Neural cell (in vitro differentiated cells): ENCODE data around the gene SLC12A9. TPM values are rescaled to one million over a fixed set of nuclear protein-coding genes. Genes with fewer than 3 reads are reported as not detected.

Experiments used
- H2AFZ ChIP-seq: fragments of 200-600, 300-800 bp; sonication (generic), shearing (Covaris generic); 2 replicates; pipeline ENCODE4 v1.6.0; 2014; ENCODE audit warnings: low read depth, mild to moderate bottlenecking, antibody characterized with exemption, low read length, moderate library complexity
- H3F3A ChIP-seq: fragments of 200-600 bp; shearing (Covaris generic); 2 replicates; pipeline ENCODE4 v1.6.1; 2016; ENCODE audit warnings: mild to moderate bottlenecking, moderate library complexity, mixed read lengths, antibody characterized with exemption, low read length; ENCODE audit not compliant: insufficient read depth, poor library complexity, severe bottlenecking
- H3K27ac ChIP-seq: fragments of 200-600, 300-800 bp; sonication (generic), shearing (Covaris generic); 2 replicates; pipeline ENCODE4 v1.5.1; 2014; ENCODE audit warnings: mild to moderate bottlenecking, low read length, moderate library complexity
- H3K27me3 ChIP-seq: fragments of 300-800, 200-600 bp; sonication (generic), shearing (Covaris generic); 2 replicates; pipeline ENCODE4 v1.6.0; 2014; ENCODE audit warnings: mild to moderate bottlenecking, low read depth, low read length, moderate library complexity; ENCODE audit not compliant: insufficient read depth
- H3K36me3 ChIP-seq: fragments of 300-800, 200-600 bp; sonication (generic), shearing (Covaris generic); 2 replicates; pipeline ENCODE4 v1.5.1; 2014; ENCODE audit warnings: mild to moderate bottlenecking, antibody characterized with exemption, low read length, moderate library complexity; ENCODE audit not compliant: insufficient read depth
- H3K4me2 ChIP-seq: fragments of 300-800, 200-600 bp; sonication (generic), shearing (Covaris generic); 2 replicates; pipeline ENCODE4 v1.6.0; 2014; ENCODE audit warnings: mild to moderate bottlenecking, low read length
- H3K4me3 ChIP-seq: fragments of 300-800, 200-600 bp; sonication (generic), shearing (Covaris generic); 2 replicates; pipeline ENCODE4 v1.5.1; 2014; ENCODE audit warnings: mild to moderate bottlenecking, low read length, moderate library complexity
- H3K79me2 ChIP-seq: fragments of 200-600 bp; shearing (Covaris generic); replicated peaks from 2 replicates; pipeline ENCODE4 v1.6.0; 2014; ENCODE audit warnings: mild to moderate bottlenecking, low read length, moderate library complexity; ENCODE audit not compliant: insufficient read depth
- H3K9ac ChIP-seq: fragments of 300-800, 200-600 bp; sonication (generic), shearing (Covaris generic); 2 replicates; pipeline ENCODE4 v1.6.1; 2016; ENCODE audit warnings: mild to moderate bottlenecking, low read length, mixed read lengths
- H3K9me2 ChIP-seq: fragments of 200-600 bp; shearing (Covaris generic); 2 replicates; pipeline ENCODE4 v1.6.1; 2016; ENCODE audit warnings: mild to moderate bottlenecking, low read length, mixed read lengths; ENCODE audit not compliant: insufficient read depth
- H3K9me3 ChIP-seq: fragments of 200-600, 300-800 bp; sonication (generic), shearing (Covaris generic); 2 replicates; pipeline ENCODE4 v1.6.1; 2016; ENCODE audit warnings: mild to moderate bottlenecking, mixed run types, low read length, moderate library complexity, mixed read lengths
- H4K20me1 ChIP-seq: fragments of 200-600 bp; shearing (Covaris generic); 2 replicates; pipeline ENCODE4 v1.6.1; 2016; ENCODE audit warnings: mild to moderate bottlenecking, mixed run types; ENCODE audit not compliant: insufficient read depth
- CTCF ChIP-seq: fragments of 450-650 bp; IDR thresholded peaks from 2 replicates; pipeline ENCODE4 v1.5.1; 2014; ENCODE audit warnings: antibody characterized with exemption, mild to moderate bottlenecking, moderate library complexity; ENCODE audit not compliant: poor library complexity, severe bottlenecking
- EP300 ChIP-seq: fragments of 450-650 bp; conservative IDR thresholded peaks from 2 replicates; pipeline ENCODE4 v1.6.1; 2014; ENCODE audit warnings: antibody characterized with exemption, mild to moderate bottlenecking, moderate library complexity; ENCODE audit not compliant: poor library complexity, severe bottlenecking
- EZH2 ChIP-seq: fragments of 200-600, 300-800 bp; shearing (Covaris generic), sonication (generic); IDR thresholded peaks from 2 replicates; pipeline ENCODE4 v1.6.1; 2014; ENCODE audit warnings: antibody characterized with exemption, low read length, borderline replicate concordance, mild to moderate bottlenecking; ENCODE audit not compliant: insufficient read depth, poor library complexity, severe bottlenecking
- MXI1 ChIP-seq: fragments of 450-650 bp; conservative IDR thresholded peaks from 2 replicates; pipeline ENCODE4 v1.6.1; 2014; ENCODE audit warnings: antibody characterized with exemption, mild to moderate bottlenecking; ENCODE audit not compliant: poor library complexity, severe bottlenecking
- POLR2AphosphoS5 ChIP-seq: IDR thresholded peaks from 2 replicates; pipeline ENCODE4 v1.6.1; 2012
- RAD21 ChIP-seq: fragments of 450-650 bp; conservative IDR thresholded peaks from 2 replicates; pipeline ENCODE4 v1.6.1; 2014; ENCODE audit warnings: antibody characterized with exemption, mild to moderate bottlenecking, moderate library complexity
- SMC3 ChIP-seq: fragments of 450-650 bp; conservative IDR thresholded peaks from 2 replicates; pipeline ENCODE4 v1.6.1; 2014; ENCODE audit warnings: antibody characterized with exemption, mild to moderate bottlenecking, moderate library complexity; ENCODE audit not compliant: poor library complexity
- TAF1 ChIP-seq: IDR thresholded peaks from 2 replicates; pipeline ENCODE4 v1.6.1; 2012; ENCODE audit warnings: low read depth
- polyA plus RNA-seq: library from polyadenylated mRNA; depleted of rRNA; stranded (reverse); fragments of >200 nt; gene quantifications from 2 replicates; pipeline ENCODE4 v1.2.3, GENCODE V29; 2014
- TF ChIP-seq, protein P1 (sequence below): IDR thresholded peaks from 2 replicates; pipeline ENCODE4 v1.6.1; 2012; ENCODE audit warnings: borderline replicate concordance

The SLC12A9 gene
- polyA plus RNA-seq, 1 donor from 2014 or later, result 21.2 TPM

DNA sequence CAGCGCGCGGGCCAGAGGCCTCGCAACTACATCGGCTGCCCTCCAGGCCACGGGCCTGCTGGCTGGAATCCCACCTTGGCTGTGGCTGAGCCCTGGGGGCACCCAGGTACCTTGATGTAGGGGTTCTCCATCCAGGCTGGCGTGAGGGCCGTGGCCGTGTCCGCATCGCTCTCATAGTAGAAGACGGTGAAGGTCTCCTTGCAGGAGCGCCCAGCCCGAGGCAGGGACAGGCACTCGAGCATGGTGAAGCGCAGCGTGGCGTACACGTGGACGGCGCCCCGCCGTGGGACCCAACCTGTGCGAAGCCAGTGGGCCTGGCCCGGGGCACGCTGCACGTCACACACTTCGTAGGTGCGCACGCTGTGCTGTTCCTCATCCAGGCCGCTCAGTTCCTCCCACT is 29.0 kb upstream of the SLC12A9 start:
- TF ChIP-seq EZH2, result no peak
- Histone ChIP-seq H3K27me3 (peaks cover 24% of the 10 kb centered on the region), H3F3A (no peaks in the 10 kb centered on the region), H3K4me2 (no peak overlapping the region), H3K9me2 (no peaks in the 10 kb centered on the region), H3K27ac (no peak overlapping the region), H3K36me3 (no peaks in the 10 kb centered on the region), H3K79me2 (no peaks in the 10 kb centered on the region), H3K4me3 (no peak overlapping the region), H4K20me1 (no peaks in the 10 kb centered on the region), H3K9me3 (no peaks in the 10 kb centered on the region), H2AFZ (no peak overlapping the region), H3K9ac (no peak overlapping the region)

DNA sequence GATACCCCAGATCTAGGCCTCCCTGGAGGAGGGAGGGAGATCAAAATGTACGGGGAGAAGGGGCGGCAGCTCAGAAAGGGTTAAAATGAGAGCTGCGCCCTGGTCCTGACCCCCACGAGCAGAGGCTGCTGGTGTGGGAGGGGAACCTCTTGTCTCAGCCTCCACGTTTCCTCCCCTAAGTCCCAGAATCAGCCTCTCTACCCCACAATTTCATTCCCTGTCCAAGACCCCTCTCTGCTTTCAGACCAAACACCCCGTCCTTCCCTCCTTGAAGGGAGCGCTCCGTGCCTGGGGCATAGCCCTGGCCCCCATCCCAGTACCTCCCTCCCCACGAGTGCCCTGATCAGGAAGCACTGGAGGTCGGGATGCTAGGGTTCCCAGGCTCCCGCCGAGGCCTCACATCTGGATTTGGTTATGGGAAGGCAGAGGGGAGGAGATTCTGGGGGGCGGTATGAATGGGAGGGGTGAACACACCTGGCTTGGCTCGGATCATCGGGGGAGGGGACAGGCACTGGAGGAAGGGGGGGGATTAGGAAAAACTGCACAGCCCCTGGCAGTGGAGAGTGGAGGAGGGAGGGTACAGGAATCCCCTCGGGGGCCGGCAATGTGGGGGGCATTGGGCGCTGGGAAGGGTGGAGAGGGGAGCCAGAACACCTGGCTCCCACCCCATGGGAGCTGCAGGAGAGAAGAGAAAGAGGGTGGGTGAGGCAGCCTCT is 27.9 kb upstream of the SLC12A9 start:
- no peaks in the 10 kb centered on the region for H3F3A ChIP-seq
- H3K4me2 ChIP-seq, result no peak overlapping the region
- no peaks in the 10 kb centered on the region for H3K79me2 ChIP-seq
- H3K27ac ChIP-seq, result no peak overlapping the region
- no peak overlapping the region for H3K4me3 ChIP-seq
- TF ChIP-seq EZH2, result no peak
- TF ChIP-seq MXI1, result no peak
- TF ChIP-seq SMC3, result no peak
- TF ChIP-seq, protein P1, sequence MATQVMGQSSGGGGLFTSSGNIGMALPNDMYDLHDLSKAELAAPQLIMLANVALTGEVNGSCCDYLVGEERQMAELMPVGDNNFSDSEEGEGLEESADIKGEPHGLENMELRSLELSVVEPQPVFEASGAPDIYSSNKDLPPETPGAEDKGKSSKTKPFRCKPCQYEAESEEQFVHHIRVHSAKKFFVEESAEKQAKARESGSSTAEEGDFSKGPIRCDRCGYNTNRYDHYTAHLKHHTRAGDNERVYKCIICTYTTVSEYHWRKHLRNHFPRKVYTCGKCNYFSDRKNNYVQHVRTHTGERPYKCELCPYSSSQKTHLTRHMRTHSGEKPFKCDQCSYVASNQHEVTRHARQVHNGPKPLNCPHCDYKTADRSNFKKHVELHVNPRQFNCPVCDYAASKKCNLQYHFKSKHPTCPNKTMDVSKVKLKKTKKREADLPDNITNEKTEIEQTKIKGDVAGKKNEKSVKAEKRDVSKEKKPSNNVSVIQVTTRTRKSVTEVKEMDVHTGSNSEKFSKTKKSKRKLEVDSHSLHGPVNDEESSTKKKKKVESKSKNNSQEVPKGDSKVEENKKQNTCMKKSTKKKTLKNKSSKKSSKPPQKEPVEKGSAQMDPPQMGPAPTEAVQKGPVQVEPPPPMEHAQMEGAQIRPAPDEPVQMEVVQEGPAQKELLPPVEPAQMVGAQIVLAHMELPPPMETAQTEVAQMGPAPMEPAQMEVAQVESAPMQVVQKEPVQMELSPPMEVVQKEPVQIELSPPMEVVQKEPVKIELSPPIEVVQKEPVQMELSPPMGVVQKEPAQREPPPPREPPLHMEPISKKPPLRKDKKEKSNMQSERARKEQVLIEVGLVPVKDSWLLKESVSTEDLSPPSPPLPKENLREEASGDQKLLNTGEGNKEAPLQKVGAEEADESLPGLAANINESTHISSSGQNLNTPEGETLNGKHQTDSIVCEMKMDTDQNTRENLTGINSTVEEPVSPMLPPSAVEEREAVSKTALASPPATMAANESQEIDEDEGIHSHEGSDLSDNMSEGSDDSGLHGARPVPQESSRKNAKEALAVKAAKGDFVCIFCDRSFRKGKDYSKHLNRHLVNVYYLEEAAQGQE, result no peak
- TF ChIP-seq EP300, result no peak
- no peak for TF ChIP-seq POLR2AphosphoS5
- TF ChIP-seq CTCF, result no peak
- H3K9me3 ChIP-seq, result no peaks in the 10 kb centered on the region
- H3K9ac ChIP-seq, result no peak overlapping the region
- no peaks in the 10 kb centered on the region for H3K9me2 ChIP-seq
- peaks cover 27% of the 10 kb centered on the region for H3K27me3 ChIP-seq
- H2AFZ ChIP-seq, result no peak overlapping the region
- H4K20me1 ChIP-seq, result no peaks in the 10 kb centered on the region
- H3K36me3 ChIP-seq, result no peaks in the 10 kb centered on the region

DNA sequence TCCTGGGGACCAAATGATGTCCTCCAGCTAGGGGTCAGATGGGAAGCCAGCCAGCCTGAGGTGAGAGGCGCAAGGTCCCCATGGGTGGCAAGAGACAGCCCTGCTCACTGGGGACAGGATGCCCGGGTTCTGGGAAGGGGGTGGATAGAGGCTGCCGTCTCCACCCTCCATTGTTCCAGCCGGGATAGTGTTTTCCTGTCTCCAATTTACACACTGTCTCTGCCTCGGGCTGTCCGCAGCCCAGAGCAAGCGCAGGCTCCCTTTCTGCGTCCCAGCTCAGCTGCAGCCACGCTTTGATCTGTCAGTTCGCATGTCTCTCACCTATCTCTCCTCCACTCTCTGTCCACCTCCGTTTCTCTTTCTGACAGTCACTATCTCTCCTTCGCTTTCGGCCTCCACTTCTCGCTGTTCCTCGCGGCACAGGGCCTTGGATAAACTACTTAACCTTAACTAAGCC is 27.3 kb upstream of the SLC12A9 start:
- no peaks in the 10 kb centered on the region for H3K9me2 ChIP-seq
- no peak overlapping the region for H3K27ac ChIP-seq
- no peaks in the 10 kb centered on the region for H3F3A ChIP-seq
- no peak overlapping the region for H3K9ac ChIP-seq
- H3K79me2 ChIP-seq, result no peaks in the 10 kb centered on the region
- no peak overlapping the region for H3K4me3 ChIP-seq
- H4K20me1 ChIP-seq, result no peaks in the 10 kb centered on the region
- no peaks in the 10 kb centered on the region for H3K36me3 ChIP-seq
- H3K27me3 ChIP-seq, result peaks cover 27% of the 10 kb centered on the region
- no peaks in the 10 kb centered on the region for H3K9me3 ChIP-seq
- TF ChIP-seq SMC3 (no peak), RAD21 (no peak), EP300 (no peak), MXI1 (no peak), CTCF (no peak), TAF1 (no peak), EZH2 (no peak), POLR2AphosphoS5 (no peak)
- TF ChIP-seq, protein P1, result no peak
- H3K4me2 ChIP-seq, result no peak overlapping the region
- H2AFZ ChIP-seq, result no peak overlapping the region
